PC-9 (cell line): ENCODE results near the gene SLC4A2. TPM values are rescaled to one million over a fixed set of nuclear protein-coding genes. Genes with fewer than 3 reads are reported as not detected.

ENCODE experiments used
- BruUV-seq: library from RNA; stranded (reverse); fragments of 400-500 nt; replicated peaks from 2 replicates; lab custom pipeline; 2021; lab: Mats Ljungman, UMichigan
- CTCF ChIA-PET: fragments of 300-600 bp; sonication (Branson Sonifier 250); formaldehyde crosslinking; loops from one replicate; lab custom pipeline; 2022; ENCODE audit warnings: antibody characterized with exemption; lab: Charles Lee
- POLR2A ChIA-PET: fragments of 300-600 bp; sonication (Branson Sonifier 250); formaldehyde crosslinking; loops from one replicate; lab custom pipeline; 2022; ENCODE audit warnings: antibody characterized with exemption; ENCODE audit not compliant: unreplicated experiment; lab: Charles Lee
- DNase-seq, 2 experiments: peaks; one replicate each; pipeline versions ENCODE4 v3.0.0 to v3.0.0-alpha.2; 2015 to 2022; ENCODE audit warnings: mixed read lengths in 1 of 2
- H2AFZ ChIP-seq: fragments of 200-600 bp; sonication (generic); 2 replicates; pipeline ENCODE4 v1.8.1; 2017; ENCODE audit warnings: antibody characterized with exemption
- H3F3A ChIP-seq: fragments of 200-600 bp; sonication (generic); 2 replicates; pipeline ENCODE4 v1.8.1; 2017; ENCODE audit warnings: antibody characterized with exemption, mild to moderate bottlenecking, low read depth; ENCODE audit not compliant: insufficient read depth
- H3K27ac ChIP-seq: fragments of 200-600 bp; sonication (generic); 2 replicates; pipeline ENCODE4 v1.6.1; 2016; ENCODE audit warnings: mixed run types
- H3K27me3 ChIP-seq: fragments of 200-600 bp; sonication (generic); 2 replicates; pipeline ENCODE4 v1.6.1; 2016; ENCODE audit warnings: low read depth, mixed run types; ENCODE audit not compliant: insufficient read depth
- H3K36me3 ChIP-seq: fragments of 200-600 bp; sonication (generic); 2 replicates; pipeline ENCODE4 v1.6.1; 2016; ENCODE audit warnings: low read depth, mixed run types
- H3K4me1 ChIP-seq: fragments of 200-600 bp; sonication (generic); replicated peaks from 2 replicates; pipeline ENCODE4 v1.6.1; 2016; ENCODE audit warnings: mixed run types; ENCODE audit not compliant: insufficient read depth
- H3K4me2 ChIP-seq: fragments of 200-600 bp; sonication (generic); 2 replicates; pipeline ENCODE4 v1.6.1; 2017; ENCODE audit warnings: mixed run types
- H3K4me3 ChIP-seq: fragments of 200-600 bp; sonication (generic); 2 replicates; pipeline ENCODE4 v1.6.1; 2016; ENCODE audit warnings: mixed run types
- H3K79me2 ChIP-seq: fragments of 200-600 bp; sonication (generic); 2 replicates; pipeline ENCODE4 v1.6.1; 2017; ENCODE audit warnings: low read depth, mixed run types
- H3K9me2 ChIP-seq: fragments of 200-600 bp; sonication (generic); 2 replicates; pipeline ENCODE4 v1.8.1; 2017; ENCODE audit warnings: mild to moderate bottlenecking; ENCODE audit not compliant: insufficient read depth
- H3K9me3 ChIP-seq: fragments of 200-600 bp; sonication (generic); 2 replicates; pipeline ENCODE4 v1.8.1; 2016; ENCODE audit warnings: low read depth; ENCODE audit not compliant: insufficient read depth
- H4K20me1 ChIP-seq: fragments of 200-600 bp; sonication (generic); 2 replicates; pipeline ENCODE4 v1.8.1; 2017; ENCODE audit not compliant: insufficient read depth
- EZH2 ChIP-seq: fragments of 200-600 bp; sonication (generic); IDR thresholded peaks from 2 replicates; pipeline ENCODE4 v1.8.0; 2017; ENCODE audit warnings: antibody characterized with exemption, low read depth
- intact Hi-C: fragments of 100-400 bp; cut with micrococcal nuclease; formaldehyde crosslinking; loops from one replicate; pipeline ENCODE4 v1.10.0; 2022; ENCODE audit not compliant: unreplicated experiment
- total RNA-seq: library from RNA; stranded (reverse); gene quantifications from 2 replicates; pipeline ENCODE4 v1.2.3, GENCODE V29; 2021
- TF ChIP-seq, protein P1 (sequence below): fragments of 200-600 bp; sonication (generic); conservative IDR thresholded peaks from 2 replicates; pipeline ENCODE4 v1.6.1; 2017; ENCODE audit warnings: mixed run types, antibody characterized with exemption, mild to moderate bottlenecking, moderate library complexity

SLC4A2 gene
- total RNA-seq, 1 experiment from 2014 or later, result 245 TPM

- TF ChIP-seq, protein P1, sequence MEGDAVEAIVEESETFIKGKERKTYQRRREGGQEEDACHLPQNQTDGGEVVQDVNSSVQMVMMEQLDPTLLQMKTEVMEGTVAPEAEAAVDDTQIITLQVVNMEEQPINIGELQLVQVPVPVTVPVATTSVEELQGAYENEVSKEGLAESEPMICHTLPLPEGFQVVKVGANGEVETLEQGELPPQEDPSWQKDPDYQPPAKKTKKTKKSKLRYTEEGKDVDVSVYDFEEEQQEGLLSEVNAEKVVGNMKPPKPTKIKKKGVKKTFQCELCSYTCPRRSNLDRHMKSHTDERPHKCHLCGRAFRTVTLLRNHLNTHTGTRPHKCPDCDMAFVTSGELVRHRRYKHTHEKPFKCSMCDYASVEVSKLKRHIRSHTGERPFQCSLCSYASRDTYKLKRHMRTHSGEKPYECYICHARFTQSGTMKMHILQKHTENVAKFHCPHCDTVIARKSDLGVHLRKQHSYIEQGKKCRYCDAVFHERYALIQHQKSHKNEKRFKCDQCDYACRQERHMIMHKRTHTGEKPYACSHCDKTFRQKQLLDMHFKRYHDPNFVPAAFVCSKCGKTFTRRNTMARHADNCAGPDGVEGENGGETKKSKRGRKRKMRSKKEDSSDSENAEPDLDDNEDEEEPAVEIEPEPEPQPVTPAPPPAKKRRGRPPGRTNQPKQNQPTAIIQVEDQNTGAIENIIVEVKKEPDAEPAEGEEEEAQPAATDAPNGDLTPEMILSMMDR, result no peak
- no peak for TF ChIP-seq EZH2
Measured at GRCh38 chr7:151045262-151045661, 14.1 kb upstream of the SLC4A2 start.

DNA sequence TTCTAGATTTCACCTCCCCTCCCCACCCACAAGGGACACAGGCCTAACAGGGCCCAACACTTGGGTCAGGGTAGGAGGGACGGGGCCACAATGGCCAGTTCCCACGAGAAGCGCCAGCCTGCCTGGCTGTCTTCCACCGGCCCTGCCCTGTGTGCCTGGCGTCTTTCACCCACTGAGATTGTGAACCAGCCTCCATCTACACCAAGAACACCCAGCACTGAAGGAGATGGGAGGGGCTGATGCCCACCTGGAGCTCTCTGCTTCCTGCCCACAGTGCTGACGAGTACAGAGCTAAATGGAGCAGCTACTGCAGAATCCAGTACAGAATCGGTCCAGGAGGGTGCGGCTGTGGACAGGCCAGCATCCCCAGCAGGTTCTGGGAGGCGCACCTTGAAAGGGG, 13.4 kb upstream of the SLC4A2 start:
- no TSS peak for BruUV-seq
- no peaks in the 10 kb centered on the region for H3K9me3 ChIP-seq
- H3K4me3 ChIP-seq, result no peak overlapping the region
- intact Hi-C loops, result no loop called here
- TF ChIP-seq EZH2, result no peak
- TF ChIP-seq, protein P1, result no peak
- H2AFZ ChIP-seq, result no peak overlapping the region
- no peaks in the 10 kb centered on the region for H3K79me2 ChIP-seq
- CTCF ChIA-PET, result no interaction called here
- H3F3A ChIP-seq, result peaks cover 14% of the 10 kb centered on the region; the same call in 1 of the 2 replicates
- no peaks in the 10 kb centered on the region for H3K27me3 ChIP-seq
- POLR2A ChIA-PET, result no interaction called here
- no peak overlapping the region for H3K27ac ChIP-seq
- no peak overlapping the region for H3K4me2 ChIP-seq
- H4K20me1 ChIP-seq, result no peaks in the 10 kb centered on the region
- peaks cover 18% of the 10 kb centered on the region for H3K4me1 ChIP-seq
- H3K36me3 ChIP-seq, result no peaks in the 10 kb centered on the region
- no peaks in the 10 kb centered on the region for H3K9me2 ChIP-seq
- no peak for DNase-seq

More at GRCh38 chr7:151045262-151045661, 14.1 kb upstream of the SLC4A2 start:
- Histone ChIP-seq H3K79me2 (no peaks in the 10 kb centered on the region), H2AFZ (no peak overlapping the region), H3K9me3 (no peaks in the 10 kb centered on the region), H3K4me2 (no peak overlapping the region), H3K4me1 (peaks cover 20% of the 10 kb centered on the region), H3K9me2 (no peaks in the 10 kb centered on the region), H3F3A (peaks cover 16% of the 10 kb centered on the region; the same call in 1 of the 2 replicates), H3K36me3 (no peaks in the 10 kb centered on the region), H3K27ac (no peak overlapping the region), H4K20me1 (no peaks in the 10 kb centered on the region), H3K4me3 (no peak overlapping the region), H3K27me3 (no peaks in the 10 kb centered on the region)
- POLR2A ChIA-PET, result no interaction called here
- intact Hi-C loops, result no loop called here
- BruUV-seq, result no TSS peak
- no peak for DNase-seq
- CTCF ChIA-PET, result no interaction called here

- intact Hi-C loops, result no loop called here
- TF ChIP-seq, protein P1, result no peak
- TF ChIP-seq EZH2, result no peak
- H3K36me3 ChIP-seq, result no peaks in the 10 kb centered on the region
- no peak overlapping the region for H3K27ac ChIP-seq
- H4K20me1 ChIP-seq, result no peaks in the 10 kb centered on the region
- H3K4me3 ChIP-seq, result no peak overlapping the region
- H3K9me3 ChIP-seq, result no peaks in the 10 kb centered on the region
- peaks cover 14% of the 10 kb centered on the region; the same call in 1 of the 2 replicates for H3F3A ChIP-seq
- no peaks in the 10 kb centered on the region for H3K27me3 ChIP-seq
- H3K4me2 ChIP-seq, result peak overlapping the region; percentile 40
- no TSS peak for BruUV-seq
- ChIA-PET POLR2A (interaction anchor here (1.1 kb wide), 1 partner anchor 18 kb away, joined by 9 read pairs; the partner anchor contains the start of gene ABCB8), CTCF (interaction anchor here (0.6 kb wide), 1 partner anchor 310 kb away, joined by 6 read pairs; no protein-coding TSS in a partner anchor)
- DNase-seq, result peak; percentile 78 to 93
- no peak overlapping the region for H2AFZ ChIP-seq
- no peaks in the 10 kb centered on the region for H3K9me2 ChIP-seq
- H3K4me1 ChIP-seq, result peaks cover 18% of the 10 kb centered on the region
- H3K79me2 ChIP-seq, result no peaks in the 10 kb centered on the region
Measured at GRCh38 chr7:151046603-151047573, 12.5 kb upstream of the SLC4A2 start.
